KBM-7 (cell line): Measurements from ENCODE around the gene ADGRG6.

ENCODE experiments used
- DNase-seq: peaks from one replicate; pipeline ENCODE4 v3.0.0-alpha.2; 2015
- in situ Hi-C: fragments of 300-500 bp; cut with MboI; formaldehyde crosslinking; loops from 2 replicates; pipeline ENCODE4 v1.14.3; 2020; ENCODE audit warnings: low sequenced_read_pairs, low pct_unique_long_range_greater_than_20kb, mixed read lengths

ADGRG6 gene

DNA sequence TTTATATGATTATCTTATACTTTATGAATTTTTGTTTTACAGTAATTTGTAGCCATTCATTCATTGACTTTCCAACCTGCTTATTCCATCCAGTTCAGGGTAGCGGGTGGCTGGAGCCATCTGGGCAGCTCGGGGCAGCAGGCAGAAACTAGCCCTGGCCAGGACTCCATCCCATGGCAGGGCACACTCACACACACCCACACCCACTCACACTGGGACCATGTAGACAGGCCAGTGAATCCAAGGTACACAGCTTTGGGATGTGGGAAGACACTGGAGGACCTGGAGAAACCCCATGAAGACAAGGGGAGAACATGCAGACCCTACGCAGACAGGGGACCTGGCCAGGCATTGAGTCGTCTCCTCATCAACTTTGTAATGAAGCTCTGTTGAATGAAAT, 84.8 kb downstream of the ADGRG6 start:
- no peak for DNase-seq
- in situ Hi-C loops: no loop called here

GRCh38 chr6:142387997-142388815, 86.4 kb downstream of the ADGRG6 start:
- DNase-seq: peak; percentile 39
- in situ Hi-C loops: no loop called here

GRCh38 chr6:142395266-142395665, 93.5 kb downstream of the ADGRG6 start:
- DNase-seq: no peak
- in situ Hi-C loops: no loop called here

- DNase-seq: peak; percentile 56
- in situ Hi-C loops: no loop called here
These were observed 94.0 kb downstream of the ADGRG6 start for GRCh38 chr6:142395768-142396231.

DNA sequence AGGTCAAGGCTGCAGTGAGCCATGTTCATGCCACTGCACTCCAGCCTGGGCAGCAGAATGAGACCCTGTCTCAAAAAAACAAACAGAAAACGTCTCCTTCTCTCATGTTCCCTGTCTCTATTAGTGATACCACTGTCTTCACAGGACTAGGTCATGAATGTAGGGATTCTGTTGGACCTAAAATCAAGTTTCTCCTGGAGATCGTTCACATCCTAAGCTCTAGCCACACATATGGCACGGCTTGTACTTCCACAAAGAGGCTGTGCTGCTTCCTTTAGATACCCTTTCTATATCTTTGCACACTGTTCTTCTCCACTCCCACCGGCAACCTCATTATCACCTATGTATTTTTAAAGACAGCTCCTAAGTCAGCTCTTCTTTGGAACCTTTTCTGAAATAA, 96.5 kb downstream of the ADGRG6 start:
- in situ Hi-C loops: no loop called here
- no peak for DNase-seq

GRCh38 chr6:142399739-142400138, 97.9 kb downstream of the ADGRG6 start:
- in situ Hi-C loops: no loop called here
- no peak for DNase-seq

- no peak for DNase-seq
- in situ Hi-C loops: no loop called here
These were observed 98.7 kb downstream of the ADGRG6 start for GRCh38 chr6:142400495-142400894.

DNA sequence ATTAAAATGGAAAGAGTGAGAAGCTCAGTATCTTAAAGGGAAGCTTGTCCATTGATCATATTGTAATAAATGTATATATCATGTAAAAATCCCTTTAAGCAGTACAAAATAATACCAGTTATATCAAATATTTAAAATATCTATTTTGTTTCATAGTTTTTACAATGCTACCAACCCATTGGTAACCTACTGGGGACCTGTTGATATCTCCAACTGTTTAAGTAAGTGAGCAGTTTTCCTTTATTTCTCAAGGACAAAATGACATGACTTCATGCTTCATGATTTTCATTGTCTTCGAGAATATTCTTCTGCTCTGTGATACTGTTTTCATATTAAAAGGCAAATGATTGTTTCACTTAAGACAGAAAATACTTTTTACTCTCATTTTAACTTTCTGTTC, 100.0 kb downstream of the ADGRG6 start:
- in situ Hi-C loops: no loop called here
- DNase-seq: no peak

DNA sequence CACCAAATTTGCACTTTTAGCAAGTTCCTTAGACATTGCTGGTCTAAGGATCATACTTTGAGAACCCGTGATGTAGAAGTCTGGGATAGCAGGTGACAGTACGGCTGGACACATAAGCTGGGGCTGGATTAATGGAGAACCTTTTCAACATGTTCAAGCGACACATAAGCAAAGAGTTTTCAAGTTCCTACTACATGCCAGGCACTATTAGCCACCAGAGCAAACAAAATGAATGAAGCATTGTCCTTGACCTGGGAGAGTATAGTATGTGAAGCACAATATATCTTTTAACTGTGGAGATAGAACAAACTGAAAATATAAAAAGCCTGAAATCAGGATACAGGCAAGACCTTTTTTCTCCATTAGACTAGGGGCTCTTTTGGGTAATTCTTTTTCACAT, 102.9 kb downstream of the ADGRG6 start:
- DNase-seq: no peak
- in situ Hi-C loops: no loop called here

GRCh38 chr6:142406131-142406530, 104.3 kb downstream of the ADGRG6 start:
- in situ Hi-C loops: no loop called here
- no peak for DNase-seq

- no peak for DNase-seq
- in situ Hi-C loops: no loop called here
These were observed 106.0 kb downstream of the ADGRG6 start for GRCh38 chr6:142407685-142408273.

DNA sequence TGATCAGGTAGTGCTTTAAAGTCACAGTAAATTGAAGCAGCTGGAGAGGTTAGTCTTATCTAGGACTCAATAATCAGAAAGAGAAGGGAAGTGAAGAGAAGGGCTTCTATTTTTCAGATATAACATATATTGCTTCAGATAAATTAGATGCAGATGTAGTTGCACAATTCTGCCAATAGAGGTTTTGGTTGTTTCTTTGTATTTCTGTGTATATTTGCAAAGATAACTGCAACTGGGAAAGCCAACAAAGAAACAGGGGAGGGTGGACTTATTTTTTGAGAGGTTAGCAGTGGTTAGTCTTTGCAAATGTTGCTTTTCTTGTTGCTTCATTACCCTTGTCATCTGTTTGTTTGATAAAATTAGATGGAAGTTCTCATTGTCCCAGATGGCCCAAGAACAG, 106.6 kb downstream of the ADGRG6 start:
- DNase-seq: no peak
- in situ Hi-C loops: no loop called here

- DNase-seq: no peak
- in situ Hi-C loops: no loop called here
These were observed 108.0 kb downstream of the ADGRG6 start for GRCh38 chr6:142409794-142410193.

- in situ Hi-C loops: no loop called here
These were observed 109.3 kb downstream of the ADGRG6 start for GRCh38 chr6:142411145-142411544.

GRCh38 chr6:142412241-142412640, 110.4 kb downstream of the ADGRG6 start:
- in situ Hi-C loops: no loop called here
- DNase-seq: no peak

More at GRCh38 chr6:142411145-142411544, 109.3 kb downstream of the ADGRG6 start:
- DNase-seq: no peak

DNA sequence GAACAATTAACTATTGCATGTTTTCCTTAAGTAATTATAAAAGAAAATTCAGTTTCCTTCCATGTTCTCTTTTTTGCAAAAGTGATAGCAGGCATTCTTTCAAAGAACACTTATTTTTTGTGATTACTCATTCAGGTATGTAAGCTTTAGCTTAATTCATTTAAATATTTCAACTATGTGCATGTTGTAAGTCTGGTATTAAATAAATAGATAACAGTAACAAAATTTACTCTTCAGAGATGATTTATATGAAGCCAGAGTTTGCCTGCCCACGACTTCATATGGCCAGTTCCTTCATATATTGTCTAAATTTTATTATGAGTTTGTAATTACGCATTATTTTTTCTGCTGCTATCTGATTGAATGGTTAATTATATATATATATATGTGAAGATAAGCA, 110.9 kb downstream of the ADGRG6 start:
- in situ Hi-C loops: no loop called here

DNA sequence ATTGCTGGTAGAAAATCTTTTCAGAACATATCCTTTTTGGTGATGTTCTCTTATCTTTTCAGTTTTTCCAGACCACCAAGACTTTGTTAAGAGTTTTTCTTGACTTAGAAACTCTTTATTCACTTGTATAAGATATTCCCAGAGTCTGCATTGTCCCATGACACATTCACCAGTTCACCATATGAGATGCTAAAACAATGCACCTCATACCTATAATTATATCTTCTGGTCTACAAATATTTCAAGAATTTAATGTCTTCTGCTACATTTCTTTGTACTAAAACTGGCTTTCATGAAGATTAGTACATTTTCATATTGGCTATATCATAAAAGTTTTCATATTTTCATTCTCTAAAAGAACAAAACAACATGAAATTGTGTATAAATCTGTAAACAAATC, 111.3 kb downstream of the ADGRG6 start:
- DNase-seq: no peak
- in situ Hi-C loops: no loop called here

More for the DNA sequence above, 110.9 kb downstream of the ADGRG6 start:
- DNase-seq: no peak

DNA sequence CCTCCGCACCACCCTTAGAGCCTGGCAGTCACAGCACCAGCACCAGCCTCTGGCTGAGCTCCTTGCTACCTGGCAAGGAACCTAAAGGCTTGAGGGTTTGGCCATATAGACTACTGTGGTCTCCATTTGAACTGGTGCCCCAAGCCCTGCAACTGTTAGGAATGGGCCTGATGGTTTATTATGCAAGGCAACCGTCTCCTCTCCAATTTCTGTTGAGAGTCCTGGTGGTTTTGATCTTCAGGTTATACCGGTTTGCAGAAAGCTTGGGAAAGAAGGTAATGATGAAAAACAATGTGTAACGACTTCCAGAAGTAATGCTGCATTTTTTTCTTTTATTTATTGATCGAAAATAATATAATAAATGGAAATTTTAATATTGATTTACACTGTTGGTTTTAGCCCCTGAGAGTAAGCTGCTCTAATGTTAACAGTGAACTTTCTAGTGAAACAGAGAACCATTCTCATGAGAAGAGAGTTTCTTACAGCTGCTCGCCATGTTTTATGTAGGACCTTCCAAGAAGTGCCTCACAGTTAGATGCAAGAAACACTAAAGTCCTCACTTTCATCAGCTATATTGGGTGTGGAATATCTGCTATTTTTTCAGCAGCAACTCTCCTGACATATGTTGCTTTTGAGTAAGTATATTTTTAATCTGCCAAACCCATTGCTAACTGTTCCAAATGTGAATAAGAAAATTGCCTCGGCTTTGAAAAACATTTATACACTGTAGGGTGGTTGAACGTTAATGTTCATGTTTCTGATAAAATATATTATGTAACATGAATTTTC, 112.8 kb downstream of the ADGRG6 start:
- in situ Hi-C loops: no loop called here

GRCh38 chr6:142416179-142416578, 114.4 kb downstream of the ADGRG6 start:
- in situ Hi-C loops: no loop called here
- no peak for DNase-seq

More for the DNA sequence above, 112.8 kb downstream of the ADGRG6 start:
- no peak for DNase-seq

DNA sequence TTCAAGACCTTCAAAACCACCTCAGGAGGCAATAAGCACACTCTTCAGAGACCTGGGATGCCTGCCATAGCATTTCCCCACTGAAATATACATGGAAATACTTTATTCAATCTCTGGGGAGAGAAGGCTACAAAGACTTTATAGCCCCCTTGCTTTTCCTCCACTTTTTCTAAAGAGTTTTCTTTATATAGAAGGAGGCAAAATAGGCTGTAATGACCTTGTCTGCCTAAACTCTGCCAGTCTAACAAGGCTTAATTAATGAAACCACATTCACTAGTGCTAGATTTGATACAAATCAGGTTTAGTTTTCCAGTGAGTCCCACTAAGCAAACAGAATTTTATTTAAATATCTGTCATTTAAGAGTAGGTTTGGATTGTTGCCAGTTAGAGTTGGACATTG, 114.9 kb downstream of the ADGRG6 start:
- in situ Hi-C loops: no loop called here

More for the DNA sequence above, 114.9 kb downstream of the ADGRG6 start:
- no peak for DNase-seq
